Measurements from ENCODE around the gene MSMP.

MSMP gene

DNA sequence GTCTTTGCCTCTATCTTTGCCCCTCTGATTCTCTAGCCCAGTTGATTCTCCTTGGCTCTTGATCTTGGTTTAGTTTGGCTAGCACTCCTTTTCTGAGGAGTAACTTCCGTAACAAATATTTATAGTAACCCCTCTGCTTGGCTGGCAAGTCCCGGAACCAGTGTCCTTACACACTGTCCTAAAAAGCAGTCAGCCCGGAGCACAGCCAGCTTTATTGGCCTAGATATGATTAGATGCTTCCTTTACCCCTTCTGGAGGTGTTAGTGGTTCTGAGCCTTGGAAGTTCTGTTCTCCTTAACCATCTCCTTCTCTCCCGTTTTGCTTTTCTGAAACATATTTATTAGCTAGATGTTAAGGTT, 17.0 kb upstream of the MSMP start:
- no CpG with 5 or more reads among the region's 4 CpGs for WGBS (ENCODE audit: extremely low coverage, insufficient coverage, insufficient read length)
- Histone ChIP-seq H3K4me3 (ENCODE audit: low read depth, low read length) (no peak overlapping the region), H2AK5ac (ENCODE audit: low read length) (no peak overlapping the region), H4K8ac (ENCODE audit: low read depth, low read length) (no peak overlapping the region), H3K9ac (ENCODE audit: low read length) (no peak overlapping the region), H2BK5ac (ENCODE audit: low read depth, low read length, poor library complexity) (no peak overlapping the region), H3K9me3 (ENCODE audit: insufficient read depth, low read depth, low read length) (no peaks in the 10 kb centered on the region), H3K18ac (ENCODE audit: low read length) (no peak overlapping the region), H3K4ac (ENCODE audit: low read depth, low read length) (no peak overlapping the region), H3K4me1 (ENCODE audit: control insufficient read depth in 1 of 2, insufficient read depth in 2 of 2, low read length in 2 of 2) (peaks cover 0 to 4% of the 10 kb centered on the region in 2 experiments), H2BK120ac (ENCODE audit: insufficient read depth, low read length, poor library complexity) (no peak overlapping the region), H3K14ac (ENCODE audit: low read length) (no peak overlapping the region), H3K79me2 (ENCODE audit: control insufficient read depth, insufficient read depth, low read length, poor library complexity) (peaks cover 2% of the 10 kb centered on the region), H4K12ac (ENCODE audit: low read depth, low read length) (no peak overlapping the region), H3K4me2 (ENCODE audit: low read length) (no peak overlapping the region), H3K27ac (ENCODE audit: low read depth, low read length) (no peak overlapping the region), H4K91ac (ENCODE audit: low read depth, low read length) (no peak overlapping the region), H2BK12ac (ENCODE audit: low read length) (no peak overlapping the region), H2AFZ (ENCODE audit: insufficient read depth, low read length, poor library complexity) (no peak overlapping the region), H3K23ac (ENCODE audit: low read length) (no peak overlapping the region), H3K27me3 (ENCODE audit: insufficient read depth, low read length) (no peaks in the 10 kb centered on the region), H3K79me1 (ENCODE audit: low read length) (no peaks in the 10 kb centered on the region), H3K36me3 (ENCODE audit: control insufficient read depth in 1 of 2, insufficient read depth in 2 of 2, low read length in 2 of 2) (no peaks in the 10 kb centered on the region)
- no peak for DNase-seq

DNA sequence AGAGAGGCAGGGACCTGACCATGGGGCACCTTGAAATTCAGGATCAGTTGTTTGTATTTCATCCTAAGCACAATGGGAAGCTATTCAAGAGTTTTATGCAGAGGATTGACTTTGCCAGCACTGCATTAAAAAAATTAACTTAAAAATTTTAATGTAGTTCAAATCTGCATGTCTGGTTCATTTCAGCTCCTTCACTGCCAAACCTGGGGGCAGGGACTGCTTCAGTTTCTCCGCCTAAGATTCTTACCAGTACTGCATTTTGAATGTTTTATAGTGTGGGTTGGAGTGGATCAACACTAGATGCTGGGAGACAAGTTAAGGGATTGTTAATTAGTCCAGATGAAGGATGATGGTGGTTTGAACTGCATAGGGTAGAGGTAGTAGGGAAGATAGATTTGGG, 15.7 kb upstream of the MSMP start:
- no peaks in the 10 kb centered on the region for H3K27me3 ChIP-seq (ENCODE audit: insufficient read depth, low read length)

DNA sequence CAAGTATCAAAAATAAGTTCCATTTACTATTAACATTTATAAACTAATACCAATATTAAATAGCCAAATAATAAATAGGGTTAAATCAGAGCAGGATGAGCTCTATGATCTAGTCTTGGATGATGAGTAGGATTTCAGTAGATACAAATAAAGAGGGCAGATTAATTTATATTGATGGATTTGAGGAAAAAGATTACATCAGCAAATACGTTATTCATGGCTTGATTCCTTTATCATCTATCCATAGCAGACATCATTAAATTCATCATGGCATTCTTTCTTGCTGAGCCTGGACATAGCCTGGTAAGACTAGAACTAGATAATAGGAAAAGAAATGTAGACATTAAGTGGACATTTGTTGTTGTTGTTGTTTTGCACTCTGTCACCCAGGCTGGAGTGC, 13.4 kb upstream of the MSMP start:
- Histone ChIP-seq H3K36me3 (ENCODE audit: control insufficient read depth in 1 of 2, insufficient read depth in 2 of 2, low read length in 2 of 2) (no peaks in the 10 kb centered on the region), H3K23ac (ENCODE audit: low read length) (no peak overlapping the region), H4K8ac (ENCODE audit: low read depth, low read length) (no peak overlapping the region), H2BK12ac (ENCODE audit: low read length) (no peak overlapping the region), H3K27ac (ENCODE audit: low read depth, low read length) (no peak overlapping the region), H3K4me1 (ENCODE audit: control insufficient read depth in 1 of 2, insufficient read depth in 2 of 2, low read length in 2 of 2) (peaks cover 0 to 2% of the 10 kb centered on the region in 2 experiments), H3K79me2 (ENCODE audit: control insufficient read depth, insufficient read depth, low read length, poor library complexity) (no peaks in the 10 kb centered on the region), H3K18ac (ENCODE audit: low read length) (no peak overlapping the region), H3K4ac (ENCODE audit: low read depth, low read length) (no peak overlapping the region), H3K9me3 (ENCODE audit: insufficient read depth, low read depth, low read length) (no peaks in the 10 kb centered on the region), H4K12ac (ENCODE audit: low read depth, low read length) (no peak overlapping the region), H3K79me1 (ENCODE audit: low read length) (no peaks in the 10 kb centered on the region), H3K9ac (ENCODE audit: low read length) (no peak overlapping the region), H3K27me3 (ENCODE audit: insufficient read depth, low read length) (no peaks in the 10 kb centered on the region), H2AFZ (ENCODE audit: insufficient read depth, low read length, poor library complexity) (no peak overlapping the region), H3K14ac (ENCODE audit: low read length) (no peak overlapping the region), H2AK5ac (ENCODE audit: low read length) (no peak overlapping the region), H2BK5ac (ENCODE audit: low read depth, low read length, poor library complexity) (no peak overlapping the region), H4K91ac (ENCODE audit: low read depth, low read length) (no peak overlapping the region), H3K4me3 (ENCODE audit: low read depth, low read length) (no peak overlapping the region), H3K4me2 (ENCODE audit: low read length) (no peak overlapping the region), H2BK120ac (ENCODE audit: insufficient read depth, low read length, poor library complexity) (no peak overlapping the region)
- DNase-seq: no peak
- WGBS (ENCODE audit: extremely low coverage, insufficient coverage, insufficient read length): no CpG with 5 or more reads among the region's 1 CpG

More for the DNA sequence above, 15.7 kb upstream of the MSMP start:
- Histone ChIP-seq H2BK12ac (ENCODE audit: low read length) (no peak overlapping the region), H3K79me1 (ENCODE audit: low read length) (no peaks in the 10 kb centered on the region), H3K4me3 (ENCODE audit: low read depth, low read length) (no peak overlapping the region), H3K79me2 (ENCODE audit: control insufficient read depth, insufficient read depth, low read length, poor library complexity) (peaks cover 2% of the 10 kb centered on the region), H3K27ac (ENCODE audit: low read depth, low read length) (no peak overlapping the region), H3K4me1 (ENCODE audit: control insufficient read depth in 1 of 2, insufficient read depth in 2 of 2, low read length in 2 of 2) (peaks cover 0 to 2% of the 10 kb centered on the region in 2 experiments), H3K4me2 (ENCODE audit: low read length) (no peak overlapping the region), H3K36me3 (ENCODE audit: control insufficient read depth in 1 of 2, insufficient read depth in 2 of 2, low read length in 2 of 2) (no peaks in the 10 kb centered on the region), H3K14ac (ENCODE audit: low read length) (no peak overlapping the region), H2AK5ac (ENCODE audit: low read length) (no peak overlapping the region), H3K9me3 (ENCODE audit: insufficient read depth, low read depth, low read length) (no peaks in the 10 kb centered on the region), H4K12ac (ENCODE audit: low read depth, low read length) (no peak overlapping the region), H3K23ac (ENCODE audit: low read length) (no peak overlapping the region), H4K8ac (ENCODE audit: low read depth, low read length) (no peak overlapping the region), H2BK120ac (ENCODE audit: insufficient read depth, low read length, poor library complexity) (no peak overlapping the region), H3K4ac (ENCODE audit: low read depth, low read length) (no peak overlapping the region), H2BK5ac (ENCODE audit: low read depth, low read length, poor library complexity) (no peak overlapping the region), H3K18ac (ENCODE audit: low read length) (no peak overlapping the region), H3K9ac (ENCODE audit: low read length) (no peak overlapping the region), H2AFZ (ENCODE audit: insufficient read depth, low read length, poor library complexity) (no peak overlapping the region), H4K91ac (ENCODE audit: low read depth, low read length) (no peak overlapping the region)
- DNase-seq: no peak
- whole genome bisulfite sequencing (ENCODE audit: extremely low coverage, insufficient coverage, insufficient read length): no CpG with 5 or more reads among the region's 1 CpG

DNA sequence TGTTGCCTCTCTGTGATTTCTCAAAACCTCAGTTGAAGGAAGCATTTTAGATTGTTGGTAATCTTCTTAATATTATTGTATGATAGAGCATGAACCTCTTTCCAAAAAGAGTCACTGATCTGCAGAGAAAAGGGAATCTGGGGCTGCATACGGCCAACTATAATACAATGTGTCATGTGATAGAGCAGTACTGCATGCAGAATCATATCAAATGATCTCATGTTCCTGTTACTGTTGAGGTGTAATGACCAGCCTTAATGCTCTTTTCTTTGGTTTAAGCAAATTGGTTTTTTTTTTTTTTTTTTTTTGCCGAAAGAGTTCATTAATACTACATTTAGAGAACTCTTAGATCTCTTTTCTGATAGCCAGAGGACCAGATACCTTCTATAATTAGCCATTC, 12.9 kb upstream of the MSMP start:
- no CpG with 5 or more reads among the region's 2 CpGs for WGBS (ENCODE audit: extremely low coverage, insufficient coverage, insufficient read length)
- Histone ChIP-seq H3K23ac (ENCODE audit: low read length) (no peak overlapping the region), H3K18ac (ENCODE audit: low read length) (no peak overlapping the region), H3K4me3 (ENCODE audit: low read depth, low read length) (no peak overlapping the region), H3K36me3 (ENCODE audit: control insufficient read depth in 1 of 2, insufficient read depth in 2 of 2, low read length in 2 of 2) (no peaks in the 10 kb centered on the region), H2AFZ (ENCODE audit: insufficient read depth, low read length, poor library complexity) (no peak overlapping the region), H2BK5ac (ENCODE audit: low read depth, low read length, poor library complexity) (no peak overlapping the region), H2AK5ac (ENCODE audit: low read length) (no peak overlapping the region), H3K79me2 (ENCODE audit: control insufficient read depth, insufficient read depth, low read length, poor library complexity) (no peaks in the 10 kb centered on the region), H3K4me1 (ENCODE audit: control insufficient read depth in 1 of 2, insufficient read depth in 2 of 2, low read length in 2 of 2) (peaks cover 0 to 2% of the 10 kb centered on the region in 2 experiments), H4K12ac (ENCODE audit: low read depth, low read length) (no peak overlapping the region), H3K27me3 (ENCODE audit: insufficient read depth, low read length) (no peaks in the 10 kb centered on the region), H3K79me1 (ENCODE audit: low read length) (no peaks in the 10 kb centered on the region), H2BK120ac (ENCODE audit: insufficient read depth, low read length, poor library complexity) (no peak overlapping the region), H3K4me2 (ENCODE audit: low read length) (no peak overlapping the region), H3K9me3 (ENCODE audit: insufficient read depth, low read depth, low read length) (no peaks in the 10 kb centered on the region), H3K14ac (ENCODE audit: low read length) (no peak overlapping the region), H3K27ac (ENCODE audit: low read depth, low read length) (no peak overlapping the region), H4K91ac (ENCODE audit: low read depth, low read length) (no peak overlapping the region), H3K4ac (ENCODE audit: low read depth, low read length) (no peak overlapping the region), H3K9ac (ENCODE audit: low read length) (no peak overlapping the region), H4K8ac (ENCODE audit: low read depth, low read length) (no peak overlapping the region), H2BK12ac (ENCODE audit: low read length) (no peak overlapping the region)
- DNase-seq: no peak

All from trophoblast cell (in vitro differentiated cells and primary cell).